Measurements from ENCODE around the gene NAV2.

NAV2 gene

GRCh38 chr11:19721176-19721575 is 8.5 kb downstream of the NAV2 start:
- no peak for DNase-seq

GRCh38 chr11:19722702-19723101 is 10.1 kb downstream of the NAV2 start:
- no peak for DNase-seq

GRCh38 chr11:19723572-19724342 is 11.1 kb downstream of the NAV2 start:
- DNase-seq, result no peak

GRCh38 chr11:19724765-19725164 is 12.1 kb downstream of the NAV2 start:
- no peak for DNase-seq

- DNase-seq, result no peak
These were observed 12.9 kb downstream of the NAV2 start for GRCh38 chr11:19725379-19726079.

GRCh38 chr11:19727246-19727645 is 14.6 kb downstream of the NAV2 start:
- DNase-seq, result peak; percentile 45

GRCh38 chr11:19728436-19728835 is 15.8 kb downstream of the NAV2 start:
- DNase-seq, result no peak

- DNase-seq, result no peak
These were observed 16.5 kb downstream of the NAV2 start for GRCh38 chr11:19729141-19729540.

- peak; percentile 74 for DNase-seq
These were observed 17.7 kb downstream of the NAV2 start for GRCh38 chr11:19730373-19730772.

GRCh38 chr11:19734171-19734570 is 21.5 kb downstream of the NAV2 start:
- DNase-seq, result no peak

GRCh38 chr11:19735157-19735908 is 22.7 kb downstream of the NAV2 start:
- peak; percentile 77 for DNase-seq

GRCh38 chr11:19735909-19736498 is 23.4 kb downstream of the NAV2 start:
- DNase-seq, result no peak

GRCh38 chr11:19736831-19737230 is 24.2 kb downstream of the NAV2 start:
- DNase-seq, result no peak

- no peak for DNase-seq
These were observed 24.9 kb downstream of the NAV2 start for GRCh38 chr11:19737575-19737974.

GRCh38 chr11:19738124-19738523 is 25.5 kb downstream of the NAV2 start:
- peak; percentile 95 for DNase-seq

GRCh38 chr11:19739872-19740271 is 27.2 kb downstream of the NAV2 start:
- no peak for DNase-seq

- DNase-seq, result no peak
These were observed 27.9 kb downstream of the NAV2 start for GRCh38 chr11:19740586-19740985.

- peak; percentile 45 for DNase-seq
These were observed 30.1 kb downstream of the NAV2 start for GRCh38 chr11:19742588-19743292.

GRCh38 chr11:19743622-19744021 is 31.0 kb downstream of the NAV2 start:
- DNase-seq, result no peak

GRCh38 chr11:19744130-19744529 is 31.5 kb downstream of the NAV2 start:
- DNase-seq, result no peak

- peak; percentile 22 for DNase-seq
These were observed 33.4 kb downstream of the NAV2 start for GRCh38 chr11:19746086-19746485.

GRCh38 chr11:19747634-19748033 is 35.0 kb downstream of the NAV2 start:
- no peak for DNase-seq

GRCh38 chr11:19751055-19751454 is 38.4 kb downstream of the NAV2 start:
- no peak for DNase-seq

All from NCI-H1694 treated with DMSO at 0.1 percent for 48 hours (cell line).